ENCODE results near the gene CD22.

GRCh38 chr19:35352448-35353304 is 23.7 kb downstream of the CD22 start:
- TF ChIP-seq CTCF (IDR thresholded peaks at IDR 0.05; ENCODE audit: poor library complexity, severe bottlenecking): peak; percentile 92
- no peak for TF ChIP-seq POLR2AphosphoS5 (IDR thresholded peaks at IDR 0.05)
- no peak for TF ChIP-seq REST (IDR thresholded peaks at IDR 0.05; ENCODE audit: borderline replicate concordance)
- TF ChIP-seq EZH2 (IDR thresholded peaks at IDR 0.05; ENCODE audit: borderline replicate concordance, insufficient read depth, low read length, poor library complexity, severe bottlenecking): no peak
- TF ChIP-seq MXI1 (conservative IDR thresholded peaks at IDR 0.05; ENCODE audit: poor library complexity, severe bottlenecking): no peak
- TF ChIP-seq SMC3 (conservative IDR thresholded peaks at IDR 0.05; ENCODE audit: poor library complexity): peak; percentile 88
- TF ChIP-seq RAD21 (conservative IDR thresholded peaks at IDR 0.05): peak; percentile 92
- TF ChIP-seq EP300 (conservative IDR thresholded peaks at IDR 0.05; ENCODE audit: poor library complexity, severe bottlenecking): no peak
- TF ChIP-seq TAF1 (IDR thresholded peaks at IDR 0.05; ENCODE audit: low read depth): no peak

Data from neural cell (in vitro differentiated cells).